GM12878 (cell line): ENCODE results near the gene FGGY. TPM values are rescaled to one million over a fixed set of nuclear protein-coding genes. Genes with fewer than 3 reads are reported as not detected.

Experiments used
- BHLHE40 ChIP-seq, 2 experiments: fragments of 450-650 bp in 1 of 2; IDR thresholded peaks; 2 replicates each; pipeline ENCODE4 v1.6.1; 2011 to 2017; ENCODE audit warnings: low read depth in 2 of 2, borderline replicate concordance in 1 of 2, improper control_type of control experiment in 1 of 2, low read length in 1 of 2, mild to moderate bottlenecking in 1 of 2
- CBX3 ChIP-seq: fragments of 200-600 bp; sonication (generic); IDR thresholded peaks from 2 replicates; pipeline ENCODE4 v1.6.1; 2016; ENCODE audit warnings: low read depth, borderline replicate concordance
- CBX5 ChIP-seq: sonication (generic); IDR thresholded peaks from 2 replicates; pipeline ENCODE4 v1.6.1; 2016; ENCODE audit warnings: low read depth, moderate library complexity, mild to moderate bottlenecking, inconsistent platforms
- DPF2 ChIP-seq: fragments of 450-650 bp; IDR thresholded peaks from 2 replicates; pipeline ENCODE4 v1.6.1; 2017; ENCODE audit warnings: mild to moderate bottlenecking
- FOS ChIP-seq: IDR thresholded peaks from 3 replicates; pipeline ENCODE4 v1.6.1; 2011; ENCODE audit warnings: borderline replicate concordance; ENCODE audit not compliant: insufficient read length; ENCODE audit errors: extremely low read depth
- HCFC1 ChIP-seq: fragments of 150-350 bp; IDR thresholded peaks from 2 replicates; pipeline ENCODE4 v1.6.1; 2014; ENCODE audit warnings: low read length
- HDAC2 ChIP-seq: fragments of 200-600 bp; sonication (generic); IDR thresholded peaks from 2 replicates; pipeline ENCODE4 v1.6.1; 2017
- NBN ChIP-seq: fragments of 450-650 bp; IDR thresholded peaks from 2 replicates; pipeline ENCODE4 v1.6.1; 2016
- NRF1 ChIP-seq: conservative IDR thresholded peaks from 2 replicates; pipeline ENCODE4 v1.6.1; 2011; ENCODE audit warnings: mild to moderate bottlenecking, low read depth, low read length, improper control_type of control experiment
- RBBP5 ChIP-seq: fragments of 200-600 bp; sonication (generic); conservative IDR thresholded peaks from 2 replicates; pipeline ENCODE4 v1.6.1; 2016
- RFX5 ChIP-seq: IDR thresholded peaks from 2 replicates; pipeline ENCODE4 v1.6.1; 2011; ENCODE audit warnings: low read depth, low read length, improper control_type of control experiment
- SMAD5 ChIP-seq: IDR thresholded peaks from 2 replicates; pipeline ENCODE4 v1.6.1; 2016; ENCODE audit warnings: antibody characterized with exemption, low read depth
- SMC3 ChIP-seq: IDR thresholded peaks from 2 replicates; pipeline ENCODE4 v1.6.1; 2011; ENCODE audit warnings: low read length, improper control_type of control experiment, borderline replicate concordance
- TARDBP ChIP-seq: IDR thresholded peaks from 2 replicates; pipeline ENCODE4 v1.6.1; 2016; ENCODE audit warnings: borderline replicate concordance
- TCF3 ChIP-seq: IDR thresholded peaks from 2 replicates; pipeline ENCODE4 v1.6.1; 2012; ENCODE audit warnings: low read depth, mild to moderate bottlenecking, low read length, borderline replicate concordance; ENCODE audit not compliant: insufficient read depth
- ZNF24 ChIP-seq: fragments of 450-650 bp; IDR thresholded peaks from 2 replicates; pipeline ENCODE4 v1.6.1; 2017; ENCODE audit warnings: antibody characterized with exemption, mild to moderate bottlenecking
- ZNF274 ChIP-seq: IDR thresholded peaks from one replicate; pipeline ENCODE4 v1.8.0; 2011; ENCODE audit not compliant: insufficient read length, insufficient read depth
- polyA plus RNA-seq, 11 experiments: library from polyadenylated mRNA; depleted of rRNA in 4 of 11; unstranded in 6 of 11; stranded (reverse) in 5 of 11; fragments of >200 nt; fragmentation: Nextera tagmentation in 4 of 11; fragmentation: Illumina TruSeq in 1 of 11; extraction: Ambion mirVana in 4 of 11; extraction: Trizol in 1 of 11; gene quantifications; 1 replicate in 1 of 11; 2 replicates in 10 of 11; pipeline versions ENCODE4 v1.2.1 to v1.2.3, GENCODE V29; 2011 to 2016; ENCODE audit warnings: inconsistent platforms in 2 of 11, missing spikeins in 2 of 11, low read depth in 1 of 11
- total RNA-seq, 4 experiments: library from RNA; depleted of rRNA in 3 of 4; stranded (reverse); fragments of >200 nt in 3 of 4; fragmentation: Illumina TruSeq in 1 of 4; extraction: Trizol in 1 of 4; gene quantifications; 2 replicates each; pipeline versions ENCODE4 v1.2.1 to v1.2.3, GENCODE V29; 2013 to 2021
- TF ChIP-seq, protein P1 (sequence below): fragments of 450-650 bp; formaldehyde crosslinking; IDR thresholded peaks from 2 replicates; pipeline ENCODE4 v1.4.0; 2022; ENCODE audit warnings: mild to moderate bottlenecking, moderate library complexity
- TF ChIP-seq, protein P2 (sequence below): fragments of 450-650 bp; IDR thresholded peaks from 2 replicates; pipeline ENCODE4 v1.6.1; 2017; ENCODE audit warnings: mild to moderate bottlenecking, low read depth, inconsistent platforms; ENCODE audit not compliant: poor library complexity, severe bottlenecking
- TF ChIP-seq, protein P3 (sequence below): fragments of 450-650 bp; conservative IDR thresholded peaks from 2 replicates; pipeline ENCODE4 v1.6.1; 2017; ENCODE audit warnings: mild to moderate bottlenecking, moderate library complexity
- TF ChIP-seq, protein P4 (sequence below): fragments of 450-650 bp; IDR thresholded peaks from 2 replicates; pipeline ENCODE4 v1.6.1; 2018; ENCODE audit warnings: mild to moderate bottlenecking, low read depth, moderate library complexity; ENCODE audit not compliant: partially characterized antibody

Gene FGGY
- total and polyA plus RNA-seq, 10 of the 15 experiments (the other 5 are each of a cell fraction or from before 2014, with no cell fraction given): 6.2 to 11.9 (median 7.5) TPM

DNA sequence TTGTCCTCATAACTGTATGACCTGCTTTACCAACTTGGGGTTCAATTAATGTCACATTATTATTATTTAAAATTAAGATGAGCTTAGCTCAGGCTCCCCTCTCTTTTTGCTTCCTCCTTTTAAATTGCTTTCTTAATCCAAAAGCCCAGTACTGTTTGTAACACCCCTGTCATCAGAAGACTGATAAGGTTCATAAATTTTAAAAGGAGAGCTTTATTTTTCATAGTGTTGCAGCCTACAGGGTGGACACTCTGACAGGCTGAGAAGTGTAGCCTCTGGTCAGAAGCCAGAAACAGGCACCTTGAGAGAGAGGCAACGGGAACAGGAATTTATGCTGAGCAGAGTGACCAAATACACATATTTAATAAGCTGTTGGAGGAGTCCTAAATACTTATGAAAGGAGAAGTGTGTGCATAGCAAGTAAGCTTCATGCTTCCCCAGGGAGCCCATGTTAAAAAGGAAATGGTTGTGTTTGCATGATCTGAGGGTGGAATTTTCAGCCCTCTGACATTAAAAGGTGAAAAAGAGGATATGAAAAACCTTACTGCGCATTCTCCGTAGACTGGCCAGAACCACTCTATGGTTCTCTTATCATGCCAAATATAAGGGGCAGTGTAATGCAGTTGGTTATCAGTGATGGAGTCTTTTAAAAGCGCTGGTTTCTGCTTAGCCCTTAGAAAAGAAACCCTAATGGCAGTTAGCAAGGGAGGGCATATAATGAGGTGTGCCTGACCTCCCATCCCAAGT lies 30.5 kb upstream of the FGGY start (continued):
- TF ChIP-seq, protein P1, sequence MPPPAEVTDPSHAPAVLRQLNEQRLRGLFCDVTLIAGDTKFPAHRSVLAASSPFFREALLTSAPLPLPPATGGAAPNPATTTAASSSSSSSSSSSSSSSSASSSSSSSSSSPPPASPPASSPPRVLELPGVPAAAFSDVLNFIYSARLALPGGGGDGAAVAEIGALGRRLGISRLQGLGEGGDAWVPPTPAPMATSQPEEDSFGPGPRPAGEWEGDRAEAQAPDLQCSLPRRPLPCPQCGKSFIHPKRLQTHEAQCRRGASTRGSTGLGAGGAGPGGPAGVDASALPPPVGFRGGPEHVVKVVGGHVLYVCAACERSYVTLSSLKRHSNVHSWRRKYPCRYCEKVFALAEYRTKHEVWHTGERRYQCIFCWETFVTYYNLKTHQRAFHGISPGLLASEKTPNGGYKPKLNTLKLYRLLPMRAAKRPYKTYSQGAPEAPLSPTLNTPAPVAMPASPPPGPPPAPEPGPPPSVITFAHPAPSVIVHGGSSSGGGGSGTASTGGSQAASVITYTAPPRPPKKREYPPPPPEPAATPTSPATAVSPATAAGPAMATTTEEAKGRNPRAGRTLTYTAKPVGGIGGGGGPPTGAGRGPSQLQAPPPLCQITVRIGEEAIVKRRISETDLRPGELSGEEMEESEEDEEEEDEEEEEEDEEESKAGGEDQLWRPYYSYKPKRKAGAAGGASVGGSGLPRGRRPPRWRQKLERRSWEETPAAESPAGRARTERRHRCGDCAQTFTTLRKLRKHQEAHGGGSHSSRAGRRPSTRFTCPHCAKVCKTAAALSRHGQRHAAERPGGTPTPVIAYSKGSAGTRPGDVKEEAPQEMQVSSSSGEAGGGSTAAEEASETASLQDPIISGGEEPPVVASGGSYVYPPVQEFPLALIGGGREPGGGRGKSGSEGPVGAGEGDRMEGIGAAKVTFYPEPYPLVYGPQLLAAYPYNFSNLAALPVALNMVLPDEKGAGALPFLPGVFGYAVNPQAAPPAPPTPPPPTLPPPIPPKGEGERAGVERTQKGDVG: no peak
- TF ChIP-seq BHLHE40 (IDR thresholded peaks at IDR 0.05; ENCODE audit: borderline replicate concordance in 1 of 2, low read depth in 2 of 2, low read length in 1 of 2): 0 out of 4 replicates have a peak, but pooled peaks have one; percentile 9 to 35
- no peak for TF ChIP-seq ZNF24
- TF ChIP-seq NRF1: no peak
- no peak for TF ChIP-seq HCFC1
- TF ChIP-seq RBBP5: no peak
- TF ChIP-seq SMC3: no peak; the same call in 1 of the 2 replicates
- TF ChIP-seq RFX5: no peak
- TF ChIP-seq, protein P2, sequence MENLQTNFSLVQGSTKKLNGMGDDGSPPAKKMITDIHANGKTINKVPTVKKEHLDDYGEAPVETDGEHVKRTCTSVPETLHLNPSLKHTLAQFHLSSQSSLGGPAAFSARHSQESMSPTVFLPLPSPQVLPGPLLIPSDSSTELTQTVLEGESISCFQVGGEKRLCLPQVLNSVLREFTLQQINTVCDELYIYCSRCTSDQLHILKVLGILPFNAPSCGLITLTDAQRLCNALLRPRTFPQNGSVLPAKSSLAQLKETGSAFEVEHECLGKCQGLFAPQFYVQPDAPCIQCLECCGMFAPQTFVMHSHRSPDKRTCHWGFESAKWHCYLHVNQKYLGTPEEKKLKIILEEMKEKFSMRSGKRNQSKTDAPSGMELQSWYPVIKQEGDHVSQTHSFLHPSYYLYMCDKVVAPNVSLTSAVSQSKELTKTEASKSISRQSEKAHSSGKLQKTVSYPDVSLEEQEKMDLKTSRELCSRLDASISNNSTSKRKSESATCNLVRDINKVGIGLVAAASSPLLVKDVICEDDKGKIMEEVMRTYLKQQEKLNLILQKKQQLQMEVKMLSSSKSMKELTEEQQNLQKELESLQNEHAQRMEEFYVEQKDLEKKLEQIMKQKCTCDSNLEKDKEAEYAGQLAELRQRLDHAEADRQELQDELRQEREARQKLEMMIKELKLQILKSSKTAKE: peak; percentile 28
- peak; percentile 81; the same call in 1 of the 2 replicates for TF ChIP-seq DPF2
- TF ChIP-seq, protein P3, sequence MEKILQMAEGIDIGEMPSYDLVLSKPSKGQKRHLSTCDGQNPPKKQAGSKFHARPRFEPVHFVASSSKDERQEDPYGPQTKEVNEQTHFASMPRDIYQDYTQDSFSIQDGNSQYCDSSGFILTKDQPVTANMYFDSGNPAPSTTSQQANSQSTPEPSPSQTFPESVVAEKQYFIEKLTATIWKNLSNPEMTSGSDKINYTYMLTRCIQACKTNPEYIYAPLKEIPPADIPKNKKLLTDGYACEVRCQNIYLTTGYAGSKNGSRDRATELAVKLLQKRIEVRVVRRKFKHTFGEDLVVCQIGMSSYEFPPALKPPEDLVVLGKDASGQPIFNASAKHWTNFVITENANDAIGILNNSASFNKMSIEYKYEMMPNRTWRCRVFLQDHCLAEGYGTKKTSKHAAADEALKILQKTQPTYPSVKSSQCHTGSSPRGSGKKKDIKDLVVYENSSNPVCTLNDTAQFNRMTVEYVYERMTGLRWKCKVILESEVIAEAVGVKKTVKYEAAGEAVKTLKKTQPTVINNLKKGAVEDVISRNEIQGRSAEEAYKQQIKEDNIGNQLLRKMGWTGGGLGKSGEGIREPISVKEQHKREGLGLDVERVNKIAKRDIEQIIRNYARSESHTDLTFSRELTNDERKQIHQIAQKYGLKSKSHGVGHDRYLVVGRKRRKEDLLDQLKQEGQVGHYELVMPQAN: no peak
- no peak for TF ChIP-seq HDAC2
- no peak for TF ChIP-seq CBX3
- no peak for TF ChIP-seq TARDBP
- no peak for TF ChIP-seq ZNF274
- TF ChIP-seq, protein P4, sequence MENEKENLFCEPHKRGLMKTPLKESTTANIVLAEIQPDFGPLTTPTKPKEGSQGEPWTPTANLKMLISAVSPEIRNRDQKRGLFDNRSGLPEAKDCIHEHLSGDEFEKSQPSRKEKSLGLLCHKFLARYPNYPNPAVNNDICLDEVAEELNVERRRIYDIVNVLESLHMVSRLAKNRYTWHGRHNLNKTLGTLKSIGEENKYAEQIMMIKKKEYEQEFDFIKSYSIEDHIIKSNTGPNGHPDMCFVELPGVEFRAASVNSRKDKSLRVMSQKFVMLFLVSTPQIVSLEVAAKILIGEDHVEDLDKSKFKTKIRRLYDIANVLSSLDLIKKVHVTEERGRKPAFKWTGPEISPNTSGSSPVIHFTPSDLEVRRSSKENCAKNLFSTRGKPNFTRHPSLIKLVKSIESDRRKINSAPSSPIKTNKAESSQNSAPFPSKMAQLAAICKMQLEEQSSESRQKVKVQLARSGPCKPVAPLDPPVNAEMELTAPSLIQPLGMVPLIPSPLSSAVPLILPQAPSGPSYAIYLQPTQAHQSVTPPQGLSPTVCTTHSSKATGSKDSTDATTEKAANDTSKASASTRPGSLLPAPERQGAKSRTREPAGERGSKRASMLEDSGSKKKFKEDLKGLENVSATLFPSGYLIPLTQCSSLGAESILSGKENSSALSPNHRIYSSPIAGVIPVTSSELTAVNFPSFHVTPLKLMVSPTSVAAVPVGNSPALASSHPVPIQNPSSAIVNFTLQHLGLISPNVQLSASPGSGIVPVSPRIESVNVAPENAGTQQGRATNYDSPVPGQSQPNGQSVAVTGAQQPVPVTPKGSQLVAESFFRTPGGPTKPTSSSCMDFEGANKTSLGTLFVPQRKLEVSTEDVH: no peak
- 0 out of 2 replicates have a peak, but pooled peaks have one; percentile 38 for TF ChIP-seq NBN
- TF ChIP-seq FOS: no peak
- TF ChIP-seq TCF3: no peak
- no peak for TF ChIP-seq CBX5
- TF ChIP-seq SMAD5: no peak
